ENCODE data around the gene TMSB10.
"Not testable (repeated sequence)": the region's sequence is repeated elsewhere in the genome, so short reads cannot be mapped to it uniquely, and the experiment has no call there.

DNA sequence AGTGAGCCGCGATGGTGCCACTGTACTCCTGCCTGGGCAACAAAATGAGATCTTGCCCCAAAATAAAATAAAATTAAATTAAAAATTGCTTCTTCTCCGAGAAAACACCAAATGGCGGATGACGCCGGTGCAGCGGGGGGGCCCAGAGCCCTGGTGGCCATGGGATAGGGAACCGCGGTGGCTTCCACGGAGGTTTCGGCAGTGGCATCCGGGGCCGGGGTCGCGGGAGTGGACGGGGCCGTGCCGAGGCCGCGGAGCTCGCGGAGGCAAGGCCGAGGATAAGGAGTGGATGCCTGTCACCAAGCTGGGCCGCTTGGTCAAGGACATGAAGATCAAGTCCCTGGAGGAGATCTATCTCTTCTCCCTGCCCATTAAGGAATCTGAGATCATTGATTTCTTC lies 10.2 kb downstream of the TMSB10 start:
- not testable (repeated sequence) for TF ChIP-seq EZH2phosphoT487 (IDR thresholded peaks at IDR 0.05; ENCODE audit: insufficient read depth, low read depth); EZH2 (IDR thresholded peaks at IDR 0.05; ENCODE audit: insufficient read depth, poor library complexity, severe bottlenecking)
